Tibial nerve (tissue), 4 donors: ENCODE results near the gene CARD10. TPM values are rescaled to one million over a fixed set of nuclear protein-coding genes. Genes with fewer than 3 reads are reported as not detected.
A peak's percentile ranks its signal among the peaks of the same experiment; 100 is the strongest.

Experiments
- DNase-seq, 2 donors: peaks; one replicate each; pipeline ENCODE4 v3.0.0-alpha.2; 2019; ENCODE audit warnings: low spot score in 2 of 2
- H3K27ac ChIP-seq, 4 donors: fragments of 200-600 bp; sonication (generic) in 3 of 4; one replicate each; pipeline ENCODE4 v1.5.1; 2017 to 2019; ENCODE audit warnings: mild to moderate bottlenecking in 1 of 4
- H3K27me3 ChIP-seq, 2 donors: fragments of 200-600 bp; sonication (generic) in 1 of 2; one replicate each; pipeline versions ENCODE4 v1.5.1 to v1.6.0; 2017 to 2019
- H3K36me3 ChIP-seq, 3 donors: fragments of 200-600 bp; sonication (generic); one replicate each; pipeline ENCODE4 v1.5.1; 2018 to 2019
- H3K4me1 ChIP-seq, 4 donors: fragments of 200-600 bp; sonication (generic) in 3 of 4; one replicate each; pipeline ENCODE4 v1.5.1; 2017 to 2019
- H3K4me3 ChIP-seq, 4 donors: fragments of 200-600 bp; sonication (generic) in 3 of 4; one replicate each; pipeline ENCODE4 v1.5.1; 2017 to 2019; ENCODE audit warnings: mild to moderate bottlenecking in 1 of 4, moderate library complexity in 1 of 4
- H3K9me3 ChIP-seq, 4 donors: fragments of 200-600 bp; sonication (generic) in 3 of 4; one replicate each; pipeline ENCODE4 v1.5.1; 2017 to 2019
- CTCF ChIP-seq, 5 experiments: fragments of 200-600 bp in 3 of 5; fragments of 450-650 bp in 2 of 5; sonication (generic) in 3 of 5; IDR thresholded peaks; one replicate each; pipeline ENCODE4 v1.5.1; 2016 to 2019; ENCODE audit warnings: antibody characterized with exemption in 5 of 5, mild to moderate bottlenecking in 3 of 5, moderate library complexity in 2 of 5
- EP300 ChIP-seq, 2 donors: sonication (generic); formaldehyde crosslinking; IDR thresholded peaks; one replicate each; pipeline ENCODE4 v1.6.1; 2017; ENCODE audit warnings: antibody characterized with exemption in 2 of 2, mild to moderate bottlenecking in 1 of 2
- POLR2A ChIP-seq, 2 donors: fragments of 450-650 bp; IDR thresholded peaks; one replicate each; pipeline ENCODE4 v1.6.1; 2017; ENCODE audit warnings: antibody characterized with exemption in 2 of 2, mild to moderate bottlenecking in 2 of 2, moderate library complexity in 2 of 2
- WGBS, 2 donors: methylation state at CpG; one replicate each; pipeline ENCODE4 v1.1.5; 2018; 5-methylcytosine and 5-hydroxymethylcytosine counted together
- total RNA-seq, 4 donors: library from RNA; depleted of rRNA; stranded (reverse); fragments of >200 nt; gene quantifications; one replicate each; pipeline ENCODE4 v1.1.0, GENCODE V29; 2016

Gene CARD10
- total RNA-seq, 4 donors from 2014 or later = 12.5 to 21.6 (median 17.0) TPM

- TF ChIP-seq EP300 (IDR thresholded peaks at IDR 0.05) (peak in 1 of 2 donors; percentile 10), POLR2A (IDR thresholded peaks at IDR 0.05) (no peak), CTCF (IDR thresholded peaks at IDR 0.05) (no peak)
- H3K27ac ChIP-seq = peak overlapping the region in 3 of 4 donors; percentile 43 to 85 (median 73)
- WGBS, 2 donors = 73 to 85% methylated on average over 6 to 11 of the region's 11 CpGs
- peaks cover 0 to 62% (median 0%) of the 10 kb centered on the region in 3 donors for H3K36me3 ChIP-seq
- H3K27me3 ChIP-seq = no peaks in the 10 kb centered on the region
- H3K4me3 ChIP-seq = no peak overlapping the region
- no peaks in the 10 kb centered on the region for H3K9me3 ChIP-seq
- DNase-seq = no peak
- H3K4me1 ChIP-seq = peaks cover 0 to 54% (median 25%) of the 10 kb centered on the region in 4 donors
Measured at GRCh38 chr22:37503850-37504249, 15.4 kb downstream of the CARD10 start.

DNA sequence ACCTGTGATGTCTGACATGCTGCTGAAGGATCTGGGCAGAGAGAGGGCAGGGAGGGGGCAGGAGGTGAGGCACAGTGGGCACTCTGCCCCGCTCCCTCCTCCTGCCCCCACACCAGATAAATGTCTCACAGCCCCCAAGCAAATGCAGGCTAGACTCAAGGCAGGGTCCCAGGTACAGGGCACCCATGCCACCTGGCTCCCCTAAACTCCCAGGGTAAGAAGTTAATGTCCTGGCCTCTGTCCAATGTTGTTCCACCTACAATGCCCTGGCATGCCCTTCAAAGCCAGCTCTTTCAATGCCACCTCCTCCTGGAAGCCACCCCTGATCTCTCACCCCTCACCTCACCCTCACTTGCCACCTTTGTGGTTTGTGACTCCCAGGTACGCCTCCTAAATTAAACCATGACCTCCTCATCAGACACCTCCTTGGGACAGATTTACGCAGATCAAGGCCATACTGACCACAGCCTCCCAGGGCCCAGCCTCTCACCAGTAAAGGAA lies 16.0 kb downstream of the CARD10 start:
- TF ChIP-seq EP300 (IDR thresholded peaks at IDR 0.05) = no peak
- no peak for TF ChIP-seq POLR2A (IDR thresholded peaks at IDR 0.05)
- TF ChIP-seq CTCF (IDR thresholded peaks at IDR 0.05) = no peak
- H3K27ac ChIP-seq = peak overlapping the region; percentile 9 to 85 (median 76)
- H3K27me3 ChIP-seq = no peaks in the 10 kb centered on the region
- H3K9me3 ChIP-seq = no peaks in the 10 kb centered on the region
- peaks cover 0 to 58% (median 0%) of the 10 kb centered on the region in 3 donors for H3K36me3 ChIP-seq
- no peak for DNase-seq
- no peak overlapping the region for H3K4me3 ChIP-seq
- peaks cover 0 to 54% (median 25%) of the 10 kb centered on the region in 4 donors for H3K4me1 ChIP-seq
- 87 to 98% methylated on average over 3 of the region's 3 CpGs for WGBS, 2 donors

- Histone ChIP-seq H3K27me3 (no peaks in the 10 kb centered on the region), H3K4me1 (peaks cover 0 to 55% (median 25%) of the 10 kb centered on the region in 4 donors), H3K9me3 (no peaks in the 10 kb centered on the region), H3K4me3 (no peak overlapping the region), H3K36me3 (peaks cover 0 to 52% (median 0%) of the 10 kb centered on the region in 3 donors), H3K27ac (peak overlapping the region; percentile 9 to 85 (median 76))
- 69 to 77% methylated on average over 12 to 14 of the region's 16 CpGs for WGBS, 2 donors
- TF ChIP-seq EP300 (IDR thresholded peaks at IDR 0.05) = no peak
- TF ChIP-seq CTCF (IDR thresholded peaks at IDR 0.05) = no peak
- DNase-seq = no peak
Measured at GRCh38 chr22:37502342-37503182, 16.7 kb downstream of the CARD10 start.

DNA sequence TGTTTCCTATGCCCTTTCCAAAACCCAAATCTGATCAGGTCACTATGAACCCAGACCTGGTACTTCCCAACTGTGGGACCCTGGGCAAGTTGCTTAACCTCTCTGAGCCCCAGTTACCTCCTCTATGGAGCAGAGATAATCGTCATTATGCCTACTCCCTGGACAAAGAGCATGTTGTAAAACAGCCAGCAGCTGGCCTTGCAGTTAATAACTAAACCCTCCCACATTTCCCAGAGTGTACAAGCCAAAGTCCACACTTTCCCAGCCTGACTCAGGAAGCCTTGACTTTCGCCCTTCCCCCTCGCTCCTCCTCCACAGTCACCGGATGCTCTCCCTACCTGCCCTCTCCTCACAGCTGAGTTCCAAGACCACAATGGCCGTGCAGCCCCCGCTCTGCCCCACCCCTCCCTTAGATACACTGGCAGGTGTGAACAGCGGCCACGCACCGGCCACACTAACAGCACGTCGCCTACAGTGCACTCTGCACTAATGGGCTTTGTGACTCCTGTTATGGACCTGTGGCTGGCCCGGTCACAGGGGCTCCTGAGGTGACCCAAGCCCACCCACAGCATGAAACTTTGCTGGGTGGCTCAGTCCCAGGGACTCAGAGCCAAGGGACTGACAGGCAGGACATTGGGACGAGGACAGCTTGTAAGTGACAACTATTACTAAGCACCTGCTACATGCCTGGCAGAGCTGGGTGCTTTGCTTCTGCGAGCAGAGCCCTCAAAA lies 17.4 kb downstream of the CARD10 start:
- DNase-seq = peak; percentile 43 to 46
- 35 to 36% methylated on average over 13 to 14 of the region's 14 CpGs for WGBS, 2 donors
- H3K27ac ChIP-seq = peak overlapping the region; percentile 30 to 85 (median 78)
- H3K27me3 ChIP-seq = no peaks in the 10 kb centered on the region
- H3K4me3 ChIP-seq = no peak overlapping the region
- TF ChIP-seq POLR2A (IDR thresholded peaks at IDR 0.05) (no peak), CTCF (IDR thresholded peaks at IDR 0.05) (no peak), EP300 (IDR thresholded peaks at IDR 0.05) (peak; percentile 57 to 80)
- H3K9me3 ChIP-seq = no peaks in the 10 kb centered on the region
- peaks cover 0 to 51% (median 0%) of the 10 kb centered on the region in 3 donors for H3K36me3 ChIP-seq
- H3K4me1 ChIP-seq = peaks cover 0 to 62% (median 25%) of the 10 kb centered on the region in 4 donors
